ENCODE results near the gene WDR75. TPM values are rescaled to one million over a fixed set of nuclear protein-coding genes. Genes with fewer than 3 reads are reported as not detected.

The WDR75 gene
- total and polyA plus RNA-seq, 2 of the 4 experiments (the other 2 are of a cell fraction): 21.7 to 52.2 TPM

DNA sequence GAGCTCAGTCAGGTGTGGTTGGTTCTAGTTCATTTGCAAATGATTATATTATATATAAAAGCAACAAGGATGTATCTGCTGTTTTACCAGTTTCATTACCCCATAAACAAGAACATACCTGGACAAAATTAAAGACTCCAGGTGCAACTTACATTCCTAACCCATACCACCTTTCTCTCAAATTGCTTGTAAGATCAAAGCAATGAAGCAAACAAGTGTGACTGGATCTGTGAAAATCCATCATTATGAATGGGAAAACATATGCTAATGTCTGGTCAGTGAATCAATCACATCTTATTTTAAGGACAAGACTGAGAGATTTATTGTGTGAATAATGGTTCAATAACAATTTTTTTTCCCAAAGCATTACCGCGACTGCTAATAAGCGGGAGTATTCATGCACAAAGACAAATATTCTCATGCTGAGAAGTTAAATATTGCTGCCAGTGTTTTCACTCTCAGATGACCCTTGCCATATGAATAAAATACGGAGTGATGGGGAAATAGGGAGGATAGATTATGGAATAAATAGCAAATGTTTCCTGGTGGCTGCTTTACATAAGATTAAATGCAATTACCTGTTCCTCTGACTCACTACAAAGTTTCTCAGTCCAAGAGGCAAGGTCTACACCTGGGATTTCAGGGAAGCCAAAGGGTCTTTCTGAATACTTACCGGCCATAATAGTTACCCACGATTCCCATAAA lies 59.3 kb downstream of the WDR75 start:
- ChIA-PET POLR2A (ENCODE audit: unreplicated experiment) (no interaction called here), CTCF (interaction anchor here (1.0 kb wide), 2 partner anchors 40 to 160 kb away, joined by 4 to 5 read pairs; partner anchors contain the start of gene ASNSD1)
- DNase-seq (no peak), ATAC-seq (ENCODE audit: low read depth) (no peak)
- intact Hi-C loops (cut with micrococcal nuclease) (no loop called here), in situ Hi-C loops (cut with MboI; ENCODE audit: low sequenced_read_pairs) (no loop called here), dilution Hi-C loops (cut with HindIII; ENCODE audit: low sequenced_read_pairs, unreplicated experiment) (no loop called here)
- Histone ChIP-seq H3K27me3 (ENCODE audit: control insufficient read depth, insufficient read depth, low read length) (no peaks in the 10 kb centered on the region; the same call in 1 of the 2 replicates), H2AK5ac (ENCODE audit: low read depth, low read length) (no peak overlapping the region), H3K36me3 (ENCODE audit: control insufficient read depth, insufficient read depth, low read length) (no peaks in the 10 kb centered on the region), H3K14ac (replicated peaks; ENCODE audit: low read depth, low read length) (no peak overlapping the region), H4K8ac (ENCODE audit: low read depth in 2 of 2, low read length in 2 of 2) (no peak overlapping the region), H3K27ac (ENCODE audit: insufficient read depth, low read length) (no peak overlapping the region), H4K20me1 (ENCODE audit: insufficient read depth, low read length) (no peaks in the 10 kb centered on the region), H3K9me1 (ENCODE audit: insufficient read depth, low read length) (no peaks in the 10 kb centered on the region), H3K79me1 (ENCODE audit: low read depth in 1 of 2, low read length in 2 of 2) (no peaks in the 10 kb centered on the region), H2BK120ac (ENCODE audit: low read depth, low read length) (no peak overlapping the region), H3K4ac (ENCODE audit: low read depth, low read length) (no peak overlapping the region), H3K4me3 (ENCODE audit: insufficient read depth, low read depth, low read length) (no peak overlapping the region), H3K9me3 (ENCODE audit: control insufficient read depth, insufficient read depth, low read length) (no peaks in the 10 kb centered on the region), H4K5ac (ENCODE audit: low read depth, low read length) (no peak overlapping the region), H2BK5ac (ENCODE audit: low read depth, low read length, poor library complexity, severe bottlenecking) (no peak overlapping the region), H3K56ac (ENCODE audit: extremely low read depth, insufficient read depth, low read length) (no peak overlapping the region), H3K4me2 (ENCODE audit: low read depth, low read length) (no peak overlapping the region), H3K23ac (ENCODE audit: low read depth, low read length) (no peak overlapping the region), H2AK9ac (replicated peaks; ENCODE audit: low read depth, low read length, poor library complexity) (no peak overlapping the region), H2AFZ (replicated peaks; ENCODE audit: low read length, poor library complexity) (no peak overlapping the region), H3K9ac (ENCODE audit: low read depth, low read length) (no peak overlapping the region), H2BK20ac (ENCODE audit: low read depth, low read length) (no peak overlapping the region), H3K18ac (ENCODE audit: low read depth, low read length) (no peak overlapping the region), H4K91ac (ENCODE audit: insufficient read depth, low read depth, low read length) (no peak overlapping the region), H2BK15ac (ENCODE audit: low read depth, low read length) (no peak overlapping the region), H3K4me1 (ENCODE audit: control insufficient read depth, insufficient read depth, low read length) (no peaks in the 10 kb centered on the region)
- TF ChIP-seq CTCF (conservative IDR thresholded peaks at IDR 0.05; ENCODE audit: low read depth, low read length) (no peak), NFE2L2 (IDR thresholded peaks at IDR 0.05; ENCODE audit: low read depth, low read length) (no peak), CEBPB (IDR thresholded peaks at IDR 0.05; ENCODE audit: low read depth, low read length) (no peak), RCOR1 (IDR thresholded peaks at IDR 0.05; ENCODE audit: insufficient replicate concordance, low read length) (no peak)
- BruUV-seq (replicated peaks): no TSS peak
- WGBS, 2 experiments (ENCODE audit: extremely low coverage in 2 of 2, insufficient read length in 1 of 2): no CpG with 5 or more reads among the region's 6 CpGs

All from IMR-90 (cell line).